ENCODE measurements around the gene HOXB4. TPM values are rescaled to one million over a fixed set of nuclear protein-coding genes. Genes with fewer than 3 reads are reported as not detected.

The HOXB4 gene
- 0.11 to 0.17 TPM (median 0.12 TPM) in 5 replicates for total RNA-seq (2022; extraction: Qiagen RNA extraction)

DNA sequence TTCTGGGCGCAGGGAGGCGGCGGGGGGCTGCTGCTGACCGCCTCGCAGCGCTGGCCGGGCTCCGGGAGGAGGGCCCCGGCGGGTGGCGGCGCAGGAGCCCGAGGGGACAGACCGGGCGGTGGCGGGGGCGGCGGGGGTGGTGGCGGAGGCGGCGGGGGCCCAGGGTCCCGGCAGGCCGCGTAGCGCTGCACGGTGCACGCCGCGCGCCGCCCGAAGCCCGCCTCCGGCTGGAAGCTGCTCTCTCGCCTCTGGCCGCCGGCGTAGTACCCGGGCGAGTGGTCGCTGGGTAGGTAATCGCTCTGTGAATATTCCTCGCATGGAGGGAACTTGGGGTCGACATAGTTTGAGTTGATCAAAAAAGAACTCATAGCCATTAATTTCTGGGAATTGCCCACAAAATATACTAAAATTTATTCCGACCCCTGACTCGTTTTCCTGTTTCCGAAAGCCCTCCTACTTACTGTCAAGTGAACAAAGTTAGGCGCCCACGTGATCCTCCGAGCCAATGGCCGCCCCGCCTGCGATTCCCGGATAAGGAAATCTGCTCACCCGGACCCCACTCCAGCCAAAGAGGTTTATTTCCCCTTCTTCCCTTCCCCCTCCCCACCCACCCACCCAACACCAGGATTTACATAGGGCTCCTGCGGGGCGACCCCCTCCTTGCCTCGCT lies at the start of gene HOXB4:
HOXB4 (minus strand) TSS at position 405 of the 670 bp plus-strand sequence; CDS start at position 374, 31 bp downstream.

DNA sequence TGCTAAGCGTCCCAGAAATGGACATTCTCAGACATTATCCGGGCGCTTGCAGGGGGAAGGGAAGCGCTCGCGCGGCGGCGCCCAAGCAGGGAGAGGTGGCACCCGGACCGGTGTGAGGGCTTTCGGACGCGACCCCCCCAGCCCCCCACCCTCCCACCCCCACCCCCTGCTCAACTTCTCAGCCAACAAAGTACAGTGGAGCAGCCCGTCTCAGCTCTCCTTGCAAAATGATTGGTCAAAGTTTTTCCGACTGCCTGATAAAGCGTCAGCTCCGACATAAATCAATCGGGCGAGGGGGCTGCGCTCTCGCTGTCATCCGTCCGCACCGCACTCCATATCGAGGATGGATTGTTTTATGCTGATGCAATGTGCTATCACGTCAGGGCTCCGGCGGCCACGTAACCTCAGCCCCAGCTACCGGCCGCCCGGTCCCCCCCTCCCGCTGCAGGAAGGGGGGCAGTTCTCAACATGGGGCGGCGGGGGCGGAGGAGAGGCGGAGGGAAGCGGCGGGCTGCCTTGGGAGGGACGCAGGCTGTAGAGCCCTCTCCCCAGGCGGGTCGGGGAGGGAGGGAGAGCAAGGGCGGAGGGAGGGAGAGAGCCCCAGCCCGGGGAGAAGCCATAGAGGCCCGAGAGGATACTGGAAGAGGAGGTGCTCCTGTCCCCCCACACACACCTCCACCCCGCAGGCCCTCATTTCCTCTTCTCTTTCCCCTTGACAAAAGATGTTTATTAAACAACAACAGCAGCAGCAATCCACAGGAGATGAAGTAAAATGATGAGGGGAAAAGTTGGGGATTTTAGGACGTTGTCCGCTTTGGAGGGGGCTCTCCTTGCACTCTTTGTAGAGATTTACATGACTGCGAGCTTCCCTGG lies 48.3 kb upstream of the HOXB4 start, which contains the start of gene HOXB9:
HOXB9 (minus strand) TSS at position 114 of the 873 bp plus-strand sequence; CDS start at position 25, 89 bp downstream.

DNA sequence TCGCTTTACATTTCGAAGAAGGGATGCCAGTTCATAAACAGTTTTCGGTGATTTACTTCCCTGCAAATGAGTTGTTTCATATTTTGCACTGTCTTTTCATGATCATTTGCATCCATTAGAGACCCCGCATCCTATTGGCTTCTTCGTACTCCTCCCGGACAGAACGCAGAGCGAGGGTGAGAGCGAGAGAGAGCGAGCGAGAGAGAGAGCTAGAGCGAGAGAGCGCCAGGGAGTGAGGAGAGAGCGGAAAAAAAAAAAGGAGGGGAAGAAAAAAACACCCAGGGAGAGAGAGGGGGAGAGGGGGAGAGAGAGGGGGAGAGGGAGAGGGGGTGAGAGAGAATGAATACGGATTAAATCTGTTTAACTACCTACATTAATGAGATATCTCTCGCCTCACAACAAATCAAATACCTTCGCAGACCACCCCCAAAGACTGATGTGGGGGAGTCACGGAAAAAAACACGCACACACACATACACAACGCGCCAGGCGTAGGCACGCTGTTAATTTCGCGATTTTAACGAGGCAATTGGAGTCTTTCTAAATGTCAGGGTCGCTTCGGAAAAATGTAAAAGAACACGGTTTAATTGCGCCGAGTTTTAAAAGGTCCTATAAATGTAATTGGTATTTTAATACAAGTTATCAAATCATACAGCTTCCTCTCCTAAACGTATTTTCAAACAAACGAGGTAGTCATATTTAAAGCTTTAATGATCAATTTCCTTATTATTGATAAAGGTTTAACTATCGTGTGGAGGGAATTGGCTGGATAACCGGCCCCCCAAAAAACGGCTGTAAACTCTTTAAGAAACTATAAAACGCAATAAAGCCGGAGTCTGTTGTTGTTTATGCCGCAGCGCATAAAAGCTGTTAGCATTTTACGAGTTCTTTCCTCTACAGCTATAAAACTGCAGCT lies 37.2 kb upstream of the HOXB4 start, which contains the start of gene HOXB8:
HOXB8 (minus strand) TSS at position 246 of the 916 bp plus-strand sequence. CDS start 588 bp downstream, outside the sequence.

DNA sequence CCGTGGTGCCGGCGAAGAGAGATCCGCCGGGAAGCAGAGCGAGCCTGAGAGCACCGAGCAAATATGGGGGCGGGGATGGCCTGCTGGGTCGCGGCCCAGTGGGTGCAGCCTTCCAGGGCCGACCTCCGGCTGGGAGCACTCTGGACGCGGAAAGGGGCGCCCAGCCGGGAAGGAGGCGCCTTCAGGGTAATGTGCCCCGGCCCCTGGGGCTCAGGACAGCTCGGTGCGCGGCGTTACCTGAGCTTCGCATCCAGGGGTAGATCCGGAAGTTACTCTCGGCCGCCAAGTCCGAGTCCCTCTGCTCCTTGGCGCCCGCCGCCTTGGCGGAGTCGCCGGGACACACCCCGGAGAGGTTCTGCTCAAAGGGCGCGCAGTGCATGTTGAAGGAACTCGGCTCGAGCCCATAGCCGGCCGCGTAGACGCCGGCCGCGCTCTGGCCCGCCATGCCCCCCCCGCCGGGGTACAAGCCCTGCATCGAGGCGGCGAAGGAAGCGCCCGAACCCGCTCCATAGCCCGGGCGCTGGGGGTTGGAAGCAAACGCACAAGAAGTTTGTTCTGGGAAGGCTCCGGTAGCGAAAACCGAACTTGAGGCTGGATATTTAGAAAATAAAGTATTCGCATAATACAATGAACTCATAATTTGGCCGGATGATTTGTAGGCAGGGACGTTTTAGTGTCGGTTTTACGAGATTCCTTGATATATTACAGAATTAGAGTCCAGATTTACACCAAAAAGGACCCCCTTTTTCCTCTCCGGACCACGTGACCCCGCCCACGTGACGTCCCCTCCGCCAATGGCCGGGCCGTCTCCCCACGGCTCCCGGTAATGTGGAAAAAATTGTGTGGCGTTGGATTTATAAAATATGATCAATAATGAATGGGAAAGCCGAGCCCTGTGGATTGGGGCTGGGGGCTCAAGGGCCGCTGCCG lies 32.4 kb upstream of the HOXB4 start, which contains the start of gene HOXB7:
HOXB7 (minus strand) TSS at position 736 of the 930 bp plus-strand sequence; CDS start at position 637, 99 bp downstream.

DNA sequence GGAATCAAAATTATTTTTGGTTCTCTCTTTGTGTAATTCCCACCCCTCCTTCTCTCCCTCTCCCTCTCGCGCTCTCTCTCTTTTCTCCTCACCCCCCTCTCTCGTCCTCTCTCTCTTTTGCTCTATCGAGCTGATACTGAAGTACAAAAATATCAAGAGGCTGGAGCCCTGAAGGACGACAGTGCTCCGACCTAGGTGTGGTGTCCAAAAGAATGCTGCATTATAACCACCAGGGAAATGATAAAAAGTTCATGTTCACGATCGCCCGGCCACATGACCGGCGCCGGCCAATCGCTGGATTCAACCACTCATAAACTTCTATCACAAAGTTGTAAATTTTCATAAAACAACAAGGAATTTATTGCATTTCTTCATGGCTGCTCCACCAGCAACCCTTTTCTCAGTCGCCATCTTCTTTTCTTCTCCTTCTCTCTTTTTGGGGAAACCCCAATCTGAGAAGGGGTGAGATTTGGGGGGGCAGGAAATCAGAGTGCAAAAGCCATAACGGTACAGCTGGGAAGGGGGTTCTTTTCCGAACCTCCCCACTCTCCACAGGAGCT lies 26.7 kb upstream of the HOXB4 start, which contains the start of gene HOXB6:
HOXB6 (minus strand) TSS at position 217 of the 560 bp plus-strand sequence. CDS start 6,836 bp downstream, outside the sequence.

DNA sequence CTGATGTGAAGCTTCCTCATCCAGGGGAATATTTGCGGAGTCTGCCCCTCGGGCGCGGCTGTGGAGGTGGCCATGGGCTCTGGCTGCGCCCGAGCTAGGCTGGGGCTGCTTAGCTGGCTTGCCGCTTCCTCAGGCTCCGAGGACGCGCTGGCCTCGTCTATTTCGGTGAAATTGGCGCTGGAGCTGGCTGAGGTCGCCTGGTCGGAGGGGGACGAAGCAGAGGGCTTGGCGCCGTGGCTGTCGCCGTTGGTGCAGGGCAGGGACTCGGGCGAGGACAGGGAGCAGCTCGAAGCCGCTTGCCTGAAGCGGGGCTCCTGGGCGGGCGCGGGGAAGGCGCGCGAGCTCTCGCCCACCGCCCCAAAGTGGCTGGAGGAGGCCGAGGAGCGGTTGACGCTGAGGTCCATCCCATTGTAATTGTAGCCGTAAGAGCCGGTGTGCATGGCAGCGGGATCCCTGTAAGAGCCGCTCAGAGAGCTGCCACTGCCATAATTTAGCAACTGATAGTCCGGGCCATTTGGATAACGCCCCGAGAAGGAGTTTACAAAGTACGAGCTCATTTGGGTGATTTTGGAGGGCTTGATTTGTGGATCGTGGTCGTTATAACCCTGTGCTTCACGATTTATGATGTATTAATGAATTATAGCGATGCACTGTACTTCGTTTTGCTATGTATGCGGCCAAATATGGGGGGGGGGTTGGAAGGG lies 15.1 kb upstream of the HOXB4 start, which contains the start of gene HOXB5:
HOXB5 (minus strand) TSS at position 654 of the 704 bp plus-strand sequence; CDS start at position 557, 97 bp downstream.

DNA sequence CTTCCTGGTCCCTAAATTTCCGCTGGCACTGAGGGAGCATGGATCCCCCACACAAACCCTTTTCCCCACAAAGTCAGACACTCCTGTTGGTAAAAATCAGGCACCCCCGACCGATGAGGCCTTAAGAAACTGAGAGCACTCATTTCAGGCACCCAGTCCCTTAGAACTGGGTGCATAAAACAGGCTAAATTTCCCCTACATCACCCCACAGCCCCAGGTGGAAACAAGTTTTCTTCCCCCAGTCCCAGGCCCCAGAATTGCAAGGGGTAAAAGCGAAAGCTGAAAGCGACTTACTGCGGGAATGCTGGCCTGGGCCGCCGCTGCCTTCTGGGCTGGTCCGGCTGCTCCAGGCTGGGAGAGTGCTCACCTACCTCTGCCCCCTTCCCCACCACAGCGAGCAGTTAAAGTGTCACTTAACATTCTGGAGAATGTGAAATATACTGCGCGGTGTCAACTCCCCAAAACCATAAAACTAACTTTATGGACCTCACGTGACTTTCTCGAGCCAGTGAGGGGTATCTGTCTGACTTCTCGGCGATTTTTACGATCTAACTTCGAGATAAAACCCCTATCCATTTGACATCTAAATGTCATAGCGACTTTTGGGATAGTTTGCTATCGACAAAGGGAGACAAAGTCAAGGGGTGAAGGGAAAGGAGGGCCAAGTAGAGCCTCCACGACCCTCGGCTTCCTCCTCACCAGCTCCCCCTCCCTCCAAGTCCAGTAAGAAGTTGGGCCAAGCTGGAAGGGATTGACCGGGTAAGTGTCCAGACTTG lies 11.9 kb upstream of the HOXB4 start, which contains the start of gene HOXB3:
HOXB3 (minus strand) TSS at position 411 of the 776 bp plus-strand sequence. CDS start 37,767 bp downstream, outside the sequence.

DNA sequence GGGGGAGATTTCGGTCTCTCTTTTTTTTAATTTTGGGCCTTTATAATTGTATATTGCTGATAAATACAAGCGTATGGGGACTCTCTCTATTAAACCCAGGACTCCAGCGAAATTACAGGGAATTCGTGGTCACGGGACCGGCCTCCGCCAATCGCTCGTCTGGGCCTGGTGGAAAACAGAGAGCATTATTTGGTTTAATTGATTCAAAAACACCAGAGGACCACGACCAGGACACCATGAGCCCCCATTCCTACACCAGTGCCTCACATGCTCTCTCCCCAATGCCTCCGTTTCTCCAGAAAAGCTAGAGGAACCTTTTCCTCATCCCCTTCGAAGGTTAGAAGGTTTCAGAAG lies 33.2 kb downstream of the HOXB4 start, which contains the start of gene HOXB2:
HOXB2 (minus strand) TSS at position 88 of the 354 bp plus-strand sequence. CDS start 198 bp downstream, outside the sequence.

DNA sequence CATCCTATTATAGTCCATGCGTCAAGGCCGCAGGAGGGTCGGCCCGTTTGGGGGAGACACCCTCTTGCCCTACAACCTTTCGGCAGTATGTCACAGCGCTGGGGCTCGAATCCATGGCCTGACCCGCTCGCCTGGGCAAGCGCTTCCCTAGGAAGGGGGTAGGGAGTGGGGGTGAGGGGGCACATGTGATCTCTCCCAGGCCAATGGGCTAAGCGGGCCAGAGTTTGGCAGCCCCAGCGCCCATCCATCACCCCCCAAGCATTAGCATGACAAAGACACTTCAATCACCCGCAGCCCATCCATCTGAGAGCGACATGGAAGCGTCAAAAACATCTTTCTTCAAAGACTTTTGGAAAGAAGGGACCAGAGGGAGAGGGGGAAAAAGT lies 47.3 kb downstream of the HOXB4 start, which contains the start of gene HOXB1:
HOXB1 (minus strand) TSS at position 125 of the 386 bp plus-strand sequence; CDS start at position 18, 107 bp downstream.

Other genes with a start within 250 kb of the HOXB4 start
- gene SKAP1, start 148.1 kb downstream of the HOXB4 start, total RNA-seq (2022; extraction: Qiagen RNA extraction), result 0.12 TPM in 1 of 5 replicates, not detected in the others
- gene HOXB1, start 47.3 kb downstream of the HOXB4 start, total RNA-seq (2022; extraction: Qiagen RNA extraction), result not detected in 5 replicates
- gene HOXB2, start 33.2 kb downstream of the HOXB4 start, total RNA-seq (2022; extraction: Qiagen RNA extraction), result 0.31 to 0.64 TPM (median 0.49 TPM) in 5 replicates
- gene HOXB3, start 11.9 kb upstream of the HOXB4 start, total RNA-seq (2022; extraction: Qiagen RNA extraction), result 4.4 to 5.7 TPM (median 4.7 TPM) in 5 replicates
- gene HOXB5, start 15.4 kb upstream of the HOXB4 start, total RNA-seq (2022; extraction: Qiagen RNA extraction), result 1.2 to 2.3 TPM (median 2.1 TPM) in 5 replicates
- gene HOXB6, start 26.6 kb upstream of the HOXB4 start, total RNA-seq (2022; extraction: Qiagen RNA extraction), result 3.5 to 5.2 TPM (median 4.3 TPM) in 5 replicates
- 29.4 to 32.5 TPM (median 32.2 TPM) in 5 replicates for gene HOXB7, start 32.7 kb upstream of the HOXB4 start, total RNA-seq (2022; extraction: Qiagen RNA extraction)
- gene HOXB8, start 36.9 kb upstream of the HOXB4 start, total RNA-seq (2022; extraction: Qiagen RNA extraction), result 5.5 to 7.1 TPM (median 6.0 TPM) in 5 replicates
- gene HOXB9, start 48.0 kb upstream of the HOXB4 start, total RNA-seq (2022; extraction: Qiagen RNA extraction), result 6.4 to 7.2 TPM (median 6.9 TPM) in 5 replicates
- not detected in 5 replicates for gene PRAC1, start 144.2 kb upstream of the HOXB4 start, total RNA-seq (2022; extraction: Qiagen RNA extraction)
- gene PRAC2, start 144.8 kb upstream of the HOXB4 start, total RNA-seq (2022; extraction: Qiagen RNA extraction), result not detected in 5 replicates
- 1.8 to 2.1 TPM (median 2.0 TPM) in 5 replicates for gene HOXB13, start 150.4 kb upstream of the HOXB4 start, total RNA-seq (2022; extraction: Qiagen RNA extraction)
- 0.44 to 0.85 TPM (median 0.51 TPM) in 5 replicates for gene TTLL6, start 238.9 kb upstream of the HOXB4 start, total RNA-seq (2022; extraction: Qiagen RNA extraction)

Measured in A549 treated with AZD2906 at 1 μM for 4 hours (cell line).